Posterior vena cava (tissue), 2 donors: ENCODE measurements around the gene GRM4. TPM values are rescaled to one million over a fixed set of nuclear protein-coding genes. Genes with fewer than 3 reads are reported as not detected.
A peak's percentile ranks its signal among the peaks of the same experiment; 100 is the strongest.

Experiments used
- DNase-seq: peaks from one replicate; pipeline ENCODE4 v3.0.0-alpha.2; 2020; ENCODE audit warnings: low spot score
- intact Hi-C, 2 donors: fragments of 100-400 bp; cut with DNase I; formaldehyde crosslinking; loops; one replicate each; pipeline versions ENCODE4 v1.14.1 to v1.14.2; 2022 to 2023
- total RNA-seq, 2 donors: library from RNA; stranded (reverse); fragmentation: NEBNext Ultra II Directional; extraction: Animal tissue kit (Norgen Biotek cat#: 25700); gene quantifications; one replicate each; pipeline ENCODE4 v1.2.1, GENCODE V29; 2021
- donor health status: DM: yes; HTN: yes; CAD: no.
- donor health status: DM: yes; HTN: yes; CAD: no.

GRM4 gene
- total RNA-seq, 2 donors from 2014 or later, result not detected

DNA sequence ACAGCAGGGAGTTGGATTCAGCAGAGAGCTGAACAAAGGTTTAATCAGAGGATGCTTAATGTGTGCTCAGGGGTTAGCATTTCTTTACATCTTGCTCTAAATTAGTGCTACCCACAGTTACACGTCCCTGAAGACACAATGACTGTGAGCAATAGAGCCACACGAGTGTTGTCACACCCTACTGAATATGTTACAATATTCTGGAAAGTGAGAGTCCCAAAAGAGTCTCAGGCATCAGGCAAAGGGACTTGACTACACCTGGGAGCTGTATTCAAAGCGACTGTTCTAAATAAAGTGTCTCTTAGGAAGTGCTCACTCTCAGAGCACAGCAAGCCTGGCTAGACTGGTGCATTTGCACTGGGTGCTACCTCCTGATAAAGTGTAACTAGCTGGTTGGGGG lies 108.7 kb downstream of the GRM4 start:
- intact Hi-C loops, result no loop called here

GRCh38 chr6:34036357-34037069 lies 109.4 kb downstream of the GRM4 start:
- no peak for DNase-seq
- intact Hi-C loops, result no loop called here

More for the DNA sequence above, 108.7 kb downstream of the GRM4 start:
- DNase-seq, result no peak

DNA sequence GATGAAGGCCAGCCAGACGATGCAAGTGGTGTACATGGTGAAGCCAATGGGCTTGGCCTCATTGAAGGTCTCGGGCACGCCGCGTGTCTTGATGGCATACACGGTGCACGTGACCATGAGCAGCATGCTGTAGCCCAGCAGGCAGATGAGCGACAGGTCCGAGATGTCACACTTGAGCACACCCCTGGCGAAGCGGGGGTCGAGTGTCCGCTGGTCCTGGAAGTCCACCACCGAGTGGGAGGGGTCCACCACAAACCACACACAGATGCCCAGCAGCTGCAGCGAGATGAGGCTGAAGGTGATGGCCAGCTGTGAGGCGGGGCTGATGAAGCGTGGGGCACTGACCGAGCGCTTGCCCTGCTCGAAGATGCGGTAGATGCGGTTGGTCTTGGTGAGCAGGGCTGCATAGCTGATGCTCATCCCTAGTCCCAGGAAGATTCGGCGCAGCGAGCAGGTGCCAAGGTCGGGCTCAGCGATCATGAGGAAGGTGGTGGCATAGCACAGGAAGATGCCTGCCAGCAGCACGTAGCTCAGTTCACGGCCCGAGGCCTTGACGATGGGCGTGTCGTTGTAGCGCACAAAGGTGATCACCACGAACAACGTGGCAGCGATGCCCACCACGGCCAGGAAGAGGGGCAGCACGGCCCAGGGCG lies 110.1 kb downstream of the GRM4 start:
- peak; percentile 79 for DNase-seq
- intact Hi-C loops, result no loop called here

DNA sequence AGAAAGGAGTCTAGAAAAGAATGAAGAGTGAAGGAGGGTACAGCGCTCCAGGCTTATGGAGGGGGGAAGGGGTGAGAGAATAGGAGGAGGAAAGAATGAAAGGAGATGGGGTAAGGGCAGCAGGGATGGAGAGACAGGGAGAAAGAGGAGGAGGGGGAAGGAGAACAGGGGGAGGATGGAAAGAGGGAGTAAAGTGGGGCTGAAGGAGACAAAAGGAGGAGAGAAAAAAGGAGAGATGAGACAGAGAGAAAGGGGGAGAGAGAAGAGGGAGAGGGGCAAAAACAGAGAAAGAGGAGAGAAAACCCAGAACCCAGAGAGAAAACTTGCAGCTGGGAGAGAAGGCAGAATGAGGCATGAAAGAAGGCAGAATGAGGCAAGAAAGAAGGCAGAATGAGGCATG lies 110.7 kb downstream of the GRM4 start:
- DNase-seq, result no peak
- intact Hi-C loops, result no loop called here

- no peak for DNase-seq
Observed at GRCh38 chr6:34032856-34033255, 113.0 kb downstream of the GRM4 start.

DNA sequence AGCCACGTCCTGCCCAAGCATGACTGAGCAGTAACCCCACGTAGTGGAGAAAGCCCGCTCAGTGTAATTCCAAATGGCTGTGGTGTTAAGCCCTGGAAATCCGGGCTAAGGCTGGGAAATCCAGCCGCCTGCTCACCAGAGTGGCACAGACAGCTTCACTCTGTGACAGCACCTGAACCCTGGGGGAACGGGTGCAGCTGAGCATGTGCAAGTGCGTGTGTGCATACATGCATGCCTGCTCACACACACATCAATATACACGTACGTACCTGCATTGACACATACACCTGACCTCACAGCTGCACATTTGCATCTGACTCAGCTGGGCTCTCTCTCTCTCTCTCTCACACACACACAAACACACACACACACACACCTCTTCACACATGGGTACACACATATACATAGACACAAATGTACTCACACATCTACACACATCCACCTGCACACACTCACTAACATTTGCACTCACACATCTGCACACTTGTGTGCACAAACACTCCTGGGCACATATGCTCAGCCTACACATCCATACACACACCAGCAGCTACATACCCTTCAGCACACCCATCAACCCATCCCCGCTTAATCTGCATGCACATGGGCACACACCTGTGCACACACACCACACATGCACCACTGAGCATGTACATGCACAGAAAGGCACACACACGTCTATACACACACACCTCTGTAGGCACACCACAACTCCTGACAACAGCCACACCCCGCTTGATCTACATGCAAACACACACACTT lies 114.1 kb downstream of the GRM4 start:
- intact Hi-C loops, result no loop called here
- DNase-seq, result no peak

More at GRCh38 chr6:34032856-34033255, 113.0 kb downstream of the GRM4 start:
- intact Hi-C loops, result no loop called here

GRCh38 chr6:34030831-34031624 lies 114.9 kb downstream of the GRM4 start:
- intact Hi-C loops, result no loop called here
- peak; percentile 73 for DNase-seq

GRCh38 chr6:34029489-34030280 lies 116.2 kb downstream of the GRM4 start:
- intact Hi-C loops, result loop anchor here (5.0 to 10.0 kb wide), 2 partner anchors 255 to 257 kb away; no protein-coding TSS in a partner anchor
- peak; percentile 62 for DNase-seq

DNA sequence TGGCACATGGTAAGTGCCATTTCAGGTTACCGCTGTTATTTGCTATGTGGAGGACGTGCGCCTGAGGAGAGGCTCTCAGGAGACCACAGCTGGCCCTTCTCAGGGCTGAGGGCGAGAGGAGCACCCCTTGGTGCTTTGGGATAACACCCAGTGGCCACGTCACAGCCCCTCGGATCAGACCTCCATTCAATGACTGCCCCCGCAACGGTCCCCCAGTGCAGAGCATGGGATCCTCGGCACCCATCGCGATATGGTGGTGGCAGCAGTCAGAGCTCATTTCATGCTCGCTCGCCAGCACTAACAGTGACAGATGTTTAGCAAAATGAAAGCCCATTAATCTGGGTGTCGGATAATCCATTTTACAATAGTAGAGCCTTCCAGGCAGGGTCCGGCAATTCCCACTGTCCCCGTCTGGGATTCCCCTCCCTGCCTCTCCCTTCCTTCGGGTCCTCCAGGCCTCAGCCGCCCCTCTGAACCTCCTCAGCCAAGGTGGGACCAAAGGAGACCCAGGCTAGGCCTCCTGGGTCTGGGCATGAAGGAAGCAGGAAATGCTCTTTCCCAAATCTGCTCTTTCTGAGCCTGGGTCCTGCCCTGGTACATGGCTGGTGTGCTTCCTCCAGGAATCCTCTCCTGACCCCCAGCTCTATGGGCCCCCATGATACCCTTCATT lies 117.1 kb downstream of the GRM4 start:
- intact Hi-C loops, result loop anchor here (5.0 to 10.0 kb wide), 2 partner anchors 254 to 257 kb away; no protein-coding TSS in a partner anchor

DNA sequence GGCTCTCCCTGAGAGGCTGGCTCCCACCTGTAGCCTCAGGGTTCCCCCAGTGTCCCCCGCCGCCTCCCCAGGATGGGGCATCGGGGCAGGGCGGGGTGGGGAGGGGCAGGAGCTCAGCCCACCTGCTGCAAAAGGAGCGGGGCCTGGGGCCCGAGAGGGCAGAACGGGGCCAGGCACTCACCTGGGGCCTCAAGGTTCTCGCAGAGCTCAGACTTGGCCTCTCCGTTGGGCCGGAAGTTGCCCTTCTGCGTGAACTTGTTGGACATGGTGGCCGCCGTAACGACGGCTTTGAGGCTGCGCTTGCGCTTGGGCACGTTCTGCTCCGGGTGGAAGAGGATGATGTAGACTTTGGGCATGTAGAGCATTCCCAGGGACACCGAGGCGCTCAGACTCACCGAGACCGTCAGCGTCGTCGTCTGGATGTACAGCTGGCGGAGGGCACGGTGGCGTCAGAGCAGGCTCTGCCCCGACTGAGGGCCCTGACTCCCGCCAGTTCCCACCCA lies 117.9 kb downstream of the GRM4 start:
- intact Hi-C loops, result loop anchor here (5.0 to 10.0 kb wide), 2 partner anchors 253 to 256 kb away; no protein-coding TSS in a partner anchor

More for the DNA sequence above, 117.1 kb downstream of the GRM4 start:
- DNase-seq, result no peak

GRCh38 chr6:34027445-34027936 lies 118.4 kb downstream of the GRM4 start:
- peak; percentile 79 for DNase-seq
- intact Hi-C loops, result loop anchor here (5.0 to 10.0 kb wide), 2 partner anchors 253 to 255 kb away; no protein-coding TSS in a partner anchor

More for the DNA sequence above, 117.9 kb downstream of the GRM4 start:
- DNase-seq, result peak; percentile 70

DNA sequence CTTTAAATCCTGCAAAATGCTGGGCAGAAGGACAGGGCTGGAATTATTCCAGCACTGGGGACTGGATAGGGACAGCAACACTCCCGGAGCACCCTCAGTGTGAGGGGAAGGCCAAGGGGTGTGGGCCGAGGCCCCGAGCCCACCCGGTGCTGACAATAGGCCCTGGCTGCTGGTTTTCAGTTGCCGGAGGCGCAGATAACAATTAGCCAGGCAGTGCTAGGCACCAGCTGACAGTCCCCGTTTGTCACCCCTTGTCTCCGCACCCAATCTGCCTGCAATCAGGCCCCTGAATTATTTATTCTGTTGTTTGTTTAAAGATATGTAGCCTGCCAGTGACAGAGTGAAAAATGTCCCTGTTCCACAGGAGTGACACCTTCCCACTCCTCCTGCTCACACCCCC lies 120.0 kb downstream of the GRM4 start:
- intact Hi-C loops, result loop anchor here (5.0 to 10.0 kb wide), 2 partner anchors 251 to 254 kb away; no protein-coding TSS in a partner anchor
- DNase-seq, result no peak

DNA sequence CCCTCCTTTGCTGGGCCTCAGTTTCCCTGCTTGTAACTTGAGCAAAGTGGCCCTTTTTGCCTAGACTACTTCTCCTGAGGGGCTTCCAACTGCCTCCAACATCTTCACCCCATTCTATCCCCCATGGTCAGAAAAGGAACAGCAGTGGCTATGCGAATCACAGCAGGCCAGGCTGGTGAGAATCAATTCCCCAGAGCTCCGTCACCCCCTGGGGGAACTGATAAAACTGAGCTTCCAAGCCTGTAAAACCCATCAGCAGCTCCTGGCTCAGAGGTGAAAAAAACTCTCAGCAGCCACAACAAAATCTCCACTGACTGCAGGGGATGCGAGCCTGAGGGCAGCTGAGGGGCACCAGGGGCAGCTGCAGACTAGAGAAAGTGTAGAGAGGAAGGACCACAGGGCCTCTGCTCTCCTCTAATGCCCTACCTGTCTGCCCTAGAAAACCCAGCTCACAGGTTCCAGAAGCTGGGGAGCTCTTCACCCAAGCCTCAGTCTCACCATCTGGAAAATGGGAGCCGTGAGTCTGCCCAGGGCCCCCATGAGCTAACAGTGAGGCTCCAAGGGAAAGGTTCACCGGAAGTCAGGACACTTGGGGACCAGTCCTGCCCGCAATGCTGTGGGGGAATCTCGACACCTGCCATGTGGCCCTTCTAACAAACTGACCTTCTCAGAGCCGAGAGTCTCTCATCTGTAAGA lies 120.6 kb downstream of the GRM4 start:
- intact Hi-C loops, result loop anchor here (5.0 to 10.0 kb wide), 2 partner anchors 250 to 253 kb away; no protein-coding TSS in a partner anchor
- no peak for DNase-seq

- intact Hi-C loops, result loop anchor here in 1 of 2 donors (10.0 kb wide), 1 partner anchor 248 kb away; no protein-coding TSS in a partner anchor
Observed at GRCh38 chr6:34022873-34023255, 123.0 kb downstream of the GRM4 start.

DNA sequence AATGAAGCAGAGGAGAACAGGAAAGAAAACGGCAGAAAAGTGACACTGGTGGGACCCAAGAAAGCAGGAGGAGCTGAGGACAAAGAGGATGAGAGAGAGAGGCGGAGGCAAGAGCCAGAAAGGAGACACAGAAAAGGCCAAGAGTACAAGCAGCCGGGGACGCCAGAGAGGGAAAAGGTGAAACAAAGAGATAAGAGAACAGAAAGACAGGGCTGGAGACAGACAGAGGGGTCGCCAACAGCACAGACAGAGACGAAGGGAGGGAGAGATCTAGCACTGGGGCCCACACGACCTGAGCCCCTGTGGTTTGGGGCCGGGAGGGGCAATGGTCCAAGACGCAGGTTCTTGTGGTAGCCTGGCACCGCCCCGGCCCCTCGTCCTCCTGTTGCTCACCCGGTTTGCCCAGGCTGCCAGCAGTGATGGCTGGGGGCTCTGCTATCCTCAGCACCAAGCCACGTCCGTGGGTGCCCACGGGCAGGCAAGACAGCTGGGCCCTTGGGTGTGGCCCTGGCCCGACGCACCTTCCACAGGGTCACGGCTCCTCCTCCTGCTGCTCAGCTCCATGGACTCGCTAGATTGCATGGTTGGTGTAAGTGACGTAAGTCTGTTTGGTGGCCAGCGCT lies 123.5 kb downstream of the GRM4 start:
- DNase-seq, result no peak
- intact Hi-C loops, result loop anchor here in 1 of 2 donors (10.0 kb wide), 1 partner anchor 248 kb away; no protein-coding TSS in a partner anchor

More at GRCh38 chr6:34022873-34023255, 123.0 kb downstream of the GRM4 start:
- no peak for DNase-seq
